A673 (cell line): ENCODE measurements around the gene SDR39U1. TPM values are rescaled to one million over a fixed set of nuclear protein-coding genes. Genes with fewer than 3 reads are reported as not detected.
A peak's percentile ranks its signal among the peaks of the same experiment; 100 is the strongest.

Source experiments
- BruUV-seq: library from RNA; stranded (reverse); fragments of 400-500 nt; replicated peaks from 2 replicates; lab custom pipeline; 2021; lab: Mats Ljungman, UMichigan
- CTCF ChIA-PET: fragments of 300-600 bp; sonication (Branson Sonifier 250); formaldehyde crosslinking; loops from one replicate; lab custom pipeline; 2022; ENCODE audit warnings: antibody characterized with exemption; lab: Charles Lee
- POLR2A ChIA-PET: fragments of 300-600 bp; sonication (Branson Sonifier 250); formaldehyde crosslinking; loops from one replicate; lab custom pipeline; 2022; ENCODE audit warnings: antibody characterized with exemption; ENCODE audit not compliant: low non-redundant PET; lab: Charles Lee
- DNase-seq: peaks from one replicate; pipeline ENCODE4 v3.0.0-alpha.2; 2015; ENCODE audit warnings: low spot score
- H3K27ac ChIP-seq: fragments of 200-600 bp; sonication (generic); 2 replicates; pipeline ENCODE4 v1.5.1; 2016; ENCODE audit warnings: mixed run types, low read depth, mild to moderate bottlenecking, mixed read lengths, antibody characterized with exemption, low read length; ENCODE audit not compliant: poor library complexity, severe bottlenecking
- H3K27me3 ChIP-seq: fragments of 200-600 bp; sonication (generic); replicated peaks from 2 replicates; pipeline ENCODE4 v1.6.1; 2017; ENCODE audit warnings: mixed run types, low read depth, mild to moderate bottlenecking, mixed read lengths, antibody characterized with exemption, low read length; ENCODE audit not compliant: insufficient read depth, poor library complexity
- H3K36me3 ChIP-seq: fragments of 200-600 bp; sonication (generic); 2 replicates; pipeline ENCODE4 v1.6.1; 2016; ENCODE audit warnings: mixed run types, mild to moderate bottlenecking, mixed read lengths, antibody characterized with exemption, low read length; ENCODE audit not compliant: insufficient read depth, poor library complexity, severe bottlenecking
- H3K4me1 ChIP-seq: fragments of 200-600 bp; sonication (generic); 2 replicates; pipeline ENCODE4 v1.6.1; 2017; ENCODE audit warnings: mixed run types, mild to moderate bottlenecking, mixed read lengths, antibody characterized with exemption, low read length; ENCODE audit not compliant: insufficient read depth, poor library complexity, severe bottlenecking
- H3K4me3 ChIP-seq: fragments of 200-600 bp; sonication (generic); 2 replicates; pipeline ENCODE4 v1.5.1; 2016; ENCODE audit warnings: low read depth, mixed run types, mild to moderate bottlenecking, mixed read lengths, low read length; ENCODE audit not compliant: poor library complexity, severe bottlenecking
- H3K9me3 ChIP-seq: fragments of 200-600 bp; sonication (generic); 2 replicates; pipeline ENCODE4 v1.6.1; 2016; ENCODE audit warnings: mixed run types, low read depth, mild to moderate bottlenecking, mixed read lengths, antibody characterized with exemption, low read length; ENCODE audit not compliant: poor library complexity, severe bottlenecking
- EZH2 ChIP-seq: fragments of 200-600 bp; sonication (generic); IDR thresholded peaks from 2 replicates; pipeline ENCODE4 v1.6.1; 2017; ENCODE audit warnings: borderline replicate concordance, low read depth, mild to moderate bottlenecking, mixed read lengths, antibody characterized with exemption, low read length; ENCODE audit not compliant: poor library complexity, severe bottlenecking
- intact Hi-C: fragments of 100-400 bp; cut with micrococcal nuclease; formaldehyde crosslinking; loops from one replicate; pipeline ENCODE4 v1.10.0; 2022; ENCODE audit not compliant: unreplicated experiment
- total RNA-seq: library from RNA; stranded (reverse); gene quantifications from 2 replicates; pipeline ENCODE4 v1.2.3, GENCODE V29; 2021
- TF ChIP-seq, protein P1 (sequence below): fragments of 300-800, 200-600 bp; sonication (generic); conservative IDR thresholded peaks from 2 replicates; pipeline ENCODE4 v1.5.1; 2017; ENCODE audit warnings: low read depth, mild to moderate bottlenecking, antibody characterized with exemption, low read length, moderate library complexity, mixed read lengths

Gene SDR39U1
- total RNA-seq, 1 experiment from 2014 or later, result 49.1 TPM

DNA sequence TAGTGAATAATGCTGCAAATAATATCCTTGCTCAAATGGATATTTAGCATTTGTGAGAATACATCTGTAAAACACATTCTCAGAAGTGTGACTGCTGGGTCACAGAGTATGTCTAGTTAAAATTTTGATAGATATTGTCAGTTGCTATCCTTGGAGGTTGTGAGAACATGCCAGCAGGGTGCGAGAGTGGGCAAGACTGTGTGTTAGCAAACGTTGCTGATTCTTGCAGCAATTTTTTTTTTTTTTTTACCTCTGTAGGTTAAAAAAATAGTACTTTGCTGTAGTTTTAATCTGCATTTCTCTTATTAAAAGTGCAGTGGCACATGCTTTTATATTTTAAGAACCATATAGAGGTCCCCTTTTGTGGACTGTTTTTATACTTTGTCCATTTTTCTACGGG is 48.3 kb downstream of the SDR39U1 start:
- Histone ChIP-seq H3K27me3 (no peaks in the 10 kb centered on the region), H3K9me3 (no peaks in the 10 kb centered on the region), H3K36me3 (no peaks in the 10 kb centered on the region), H3K4me1 (peaks cover 7% of the 10 kb centered on the region), H3K4me3 (no peak overlapping the region), H3K27ac (no peak overlapping the region)
- no TSS peak for BruUV-seq
- intact Hi-C loops, result no loop called here
- peak; percentile 23 for DNase-seq
- CTCF ChIA-PET, result no interaction called here
- TF ChIP-seq EZH2, result no peak
- TF ChIP-seq, protein P1, sequence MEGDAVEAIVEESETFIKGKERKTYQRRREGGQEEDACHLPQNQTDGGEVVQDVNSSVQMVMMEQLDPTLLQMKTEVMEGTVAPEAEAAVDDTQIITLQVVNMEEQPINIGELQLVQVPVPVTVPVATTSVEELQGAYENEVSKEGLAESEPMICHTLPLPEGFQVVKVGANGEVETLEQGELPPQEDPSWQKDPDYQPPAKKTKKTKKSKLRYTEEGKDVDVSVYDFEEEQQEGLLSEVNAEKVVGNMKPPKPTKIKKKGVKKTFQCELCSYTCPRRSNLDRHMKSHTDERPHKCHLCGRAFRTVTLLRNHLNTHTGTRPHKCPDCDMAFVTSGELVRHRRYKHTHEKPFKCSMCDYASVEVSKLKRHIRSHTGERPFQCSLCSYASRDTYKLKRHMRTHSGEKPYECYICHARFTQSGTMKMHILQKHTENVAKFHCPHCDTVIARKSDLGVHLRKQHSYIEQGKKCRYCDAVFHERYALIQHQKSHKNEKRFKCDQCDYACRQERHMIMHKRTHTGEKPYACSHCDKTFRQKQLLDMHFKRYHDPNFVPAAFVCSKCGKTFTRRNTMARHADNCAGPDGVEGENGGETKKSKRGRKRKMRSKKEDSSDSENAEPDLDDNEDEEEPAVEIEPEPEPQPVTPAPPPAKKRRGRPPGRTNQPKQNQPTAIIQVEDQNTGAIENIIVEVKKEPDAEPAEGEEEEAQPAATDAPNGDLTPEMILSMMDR, result no peak
- POLR2A ChIA-PET, result no interaction called here

DNA sequence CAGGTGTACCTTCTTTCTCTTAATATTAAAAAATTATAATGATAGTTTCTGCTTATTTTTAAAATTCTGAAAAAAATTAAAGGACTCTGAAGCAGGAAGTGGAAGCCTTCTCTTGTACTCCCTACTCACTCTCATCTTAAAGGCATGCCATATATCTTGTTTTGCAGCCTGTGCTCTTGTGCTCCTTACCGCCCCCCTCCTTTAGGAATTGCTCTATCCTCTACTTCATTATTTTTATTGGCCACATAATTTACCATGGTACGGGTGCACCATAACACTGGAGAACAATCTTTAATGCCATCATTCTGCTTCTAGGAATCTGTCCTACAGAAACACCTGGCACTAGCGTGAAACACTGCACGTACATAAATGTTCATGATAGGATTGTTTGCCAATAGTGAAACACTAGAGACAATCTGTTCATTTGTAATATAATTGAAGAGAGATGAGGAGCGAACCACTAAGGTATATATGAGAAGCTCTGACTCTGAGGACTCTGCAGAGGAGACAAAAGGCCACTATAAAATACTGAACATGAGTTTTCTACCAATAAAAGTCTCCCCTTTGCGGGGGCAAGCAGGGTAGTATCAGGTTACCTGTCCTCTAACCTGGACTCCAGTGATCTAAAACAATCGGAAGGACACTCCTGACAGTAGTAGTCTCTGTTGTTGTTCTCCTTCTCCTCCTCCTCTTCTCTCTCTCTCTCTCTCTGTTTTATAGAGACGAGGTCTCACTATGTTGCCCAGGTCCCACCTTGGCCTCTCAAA is 50.1 kb downstream of the SDR39U1 start:
- BruUV-seq, result no TSS peak
- ChIA-PET CTCF (no interaction called here), POLR2A (no interaction called here)
- Histone ChIP-seq H3K4me3 (no peak overlapping the region), H3K27me3 (no peaks in the 10 kb centered on the region), H3K27ac (no peak overlapping the region), H3K9me3 (no peaks in the 10 kb centered on the region), H3K36me3 (no peaks in the 10 kb centered on the region), H3K4me1 (no peaks in the 10 kb centered on the region)
- no peak for TF ChIP-seq EZH2
- TF ChIP-seq, protein P1, result peak; percentile 30; the same call in 1 of the 2 replicates
- DNase-seq, result peak; percentile 25
- intact Hi-C loops, result no loop called here

DNA sequence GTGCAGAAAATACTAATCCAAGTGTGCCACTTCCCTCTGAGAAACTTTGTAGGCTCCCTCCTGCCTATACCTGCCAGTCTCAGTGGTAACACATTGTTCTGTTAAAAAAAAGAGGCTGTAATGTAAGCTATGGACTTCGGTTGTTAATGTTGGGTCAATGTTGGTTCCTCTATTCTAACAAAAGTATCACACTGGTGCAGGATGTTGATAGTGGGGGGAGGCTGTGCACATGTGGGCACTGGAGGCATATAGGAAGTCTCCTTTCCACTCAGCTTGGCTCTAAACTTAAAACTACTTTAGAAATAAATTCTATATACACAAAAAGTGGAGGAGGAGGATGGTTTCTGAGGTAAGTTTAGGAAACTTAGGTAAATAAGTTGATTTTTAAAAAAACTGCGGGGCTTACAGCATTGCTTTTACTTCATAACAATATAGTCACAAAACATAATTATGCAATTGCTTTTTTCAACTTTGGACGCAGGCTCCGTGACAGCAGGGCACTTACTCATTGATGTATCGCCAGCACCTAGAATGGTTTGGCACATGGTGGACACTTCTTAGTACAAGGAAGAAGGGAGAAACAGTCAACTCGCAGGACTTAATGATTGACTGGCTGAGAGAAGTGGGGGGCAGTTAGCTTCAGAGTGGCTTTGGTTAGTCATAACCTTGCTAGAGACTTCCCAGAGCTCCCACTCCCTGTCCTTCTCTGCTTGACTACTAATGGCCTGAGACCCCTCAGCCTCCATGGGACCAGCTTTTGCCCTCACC is 51.7 kb downstream of the SDR39U1 start:
- DNase-seq, result no peak
- no TSS peak for BruUV-seq
- H3K36me3 ChIP-seq, result no peaks in the 10 kb centered on the region
- H3K4me1 ChIP-seq, result no peaks in the 10 kb centered on the region
- CTCF ChIA-PET, result no interaction called here
- H3K27ac ChIP-seq, result no peak overlapping the region
- H3K4me3 ChIP-seq, result no peak overlapping the region
- intact Hi-C loops, result no loop called here
- TF ChIP-seq, protein P1, result no peak
- no peak for TF ChIP-seq EZH2
- H3K9me3 ChIP-seq, result no peaks in the 10 kb centered on the region
- H3K27me3 ChIP-seq, result no peaks in the 10 kb centered on the region
- POLR2A ChIA-PET, result no interaction called here

Other genes starting within 250 kb of the SDR39U1 start
- 46.9 and 55.5 TPM in 2 replicates for gene TM9SF1, start 247.3 kb downstream of the SDR39U1 start, total RNA-seq
- 0.70 and 0.75 TPM in 2 replicates for gene TSSK4, start 237.1 kb downstream of the SDR39U1 start, total RNA-seq
- gene CHMP4A, start 229.3 kb downstream of the SDR39U1 start, total RNA-seq, result 51.9 and 56.7 TPM in 2 replicates
- 21.3 and 22.4 TPM in 2 replicates for gene MDP1, start 226.7 kb downstream of the SDR39U1 start, total RNA-seq
- 257 and 266 TPM in 2 replicates for gene NEDD8, start 210.4 kb downstream of the SDR39U1 start, total RNA-seq
- 82.7 and 85.8 TPM in 2 replicates for gene GMPR2, start 209.8 kb downstream of the SDR39U1 start, total RNA-seq
- 46.1 and 47.0 TPM in 2 replicates for gene TINF2, start 200.2 kb downstream of the SDR39U1 start, total RNA-seq
- gene TGM1, start 179.6 kb downstream of the SDR39U1 start, total RNA-seq, result 1.5 and 3.5 TPM in 2 replicates
- 22.2 and 23.8 TPM in 2 replicates for gene RABGGTA, start 171.2 kb downstream of the SDR39U1 start, total RNA-seq
- 13.3 and 14.5 TPM in 2 replicates for gene DHRS1, start 143.0 kb downstream of the SDR39U1 start, total RNA-seq
- gene NOP9, start 142.9 kb downstream of the SDR39U1 start, total RNA-seq, result 34.0 and 37.1 TPM in 2 replicates
- gene CIDEB, start 134.8 kb downstream of the SDR39U1 start, total RNA-seq, result 0.42 TPM in 1 of 2 replicates, not detected in the other
- 7.6 and 9.0 TPM in 2 replicates for gene LTB4R2, start 132.6 kb downstream of the SDR39U1 start, total RNA-seq
- gene LTB4R, start 131.3 kb downstream of the SDR39U1 start, total RNA-seq, result 6.6 and 8.9 TPM in 2 replicates
- gene ADCY4, start 107.7 kb downstream of the SDR39U1 start, total RNA-seq, result 0.84 and 1.5 TPM in 2 replicates
- not detected in 2 replicates for gene RIPK3, start 102.8 kb downstream of the SDR39U1 start, total RNA-seq
- gene NFATC4, start 74.6 kb downstream of the SDR39U1 start, total RNA-seq, result 38.1 and 69.0 TPM in 2 replicates
- gene NYNRIN, start 43.8 kb downstream of the SDR39U1 start, total RNA-seq, result 8.6 and 17.3 TPM in 2 replicates
- 0.80 and 1.4 TPM in 2 replicates for gene CBLN3, start 13.1 kb downstream of the SDR39U1 start, total RNA-seq
- 32.7 and 40.3 TPM in 2 replicates for gene KHNYN, start 12.8 kb downstream of the SDR39U1 start, total RNA-seq
- not detected in 2 replicates for gene CMA1, start 65.5 kb upstream of the SDR39U1 start, total RNA-seq
- gene CTSG, start 133.5 kb upstream of the SDR39U1 start, total RNA-seq, result not detected in 2 replicates
- gene GZMH, start 166.9 kb upstream of the SDR39U1 start, total RNA-seq, result not detected in 2 replicates
- not detected in 2 replicates for gene GZMB, start 191.4 kb upstream of the SDR39U1 start, total RNA-seq